Measurements from ENCODE around the gene SMIM1.

The SMIM1 gene

GRCh38 chr1:3821004-3821403 is 48.5 kb downstream of the SMIM1 start:
- no peak overlapping the region for H3K4me3 ChIP-seq (ENCODE audit: low read depth, low read length)
- peak; percentile 45 for DNase-seq (ENCODE audit: low read depth)
- no peak for TF ChIP-seq CTCF (IDR thresholded peaks at IDR 0.05; ENCODE audit: low read depth, low read length, missing control alignments)
- in situ Hi-C loops (cut with HindIII; ENCODE audit: low sequenced_read_pairs) = no loop called here

GRCh38 chr1:3821447-3821846 is 48.9 kb downstream of the SMIM1 start:
- TF ChIP-seq CTCF (IDR thresholded peaks at IDR 0.05; ENCODE audit: low read depth, low read length, missing control alignments) = no peak
- H3K4me3 ChIP-seq (ENCODE audit: low read depth, low read length) = no peak overlapping the region
- in situ Hi-C loops (cut with HindIII; ENCODE audit: low sequenced_read_pairs) = no loop called here
- no peak for DNase-seq (ENCODE audit: low read depth)

- in situ Hi-C loops (cut with HindIII; ENCODE audit: low sequenced_read_pairs) = no loop called here
- no peak for TF ChIP-seq CTCF (IDR thresholded peaks at IDR 0.05; ENCODE audit: low read depth, low read length, missing control alignments)
Measured at GRCh38 chr1:3821908-3822307, 49.4 kb downstream of the SMIM1 start.

GRCh38 chr1:3822421-3822820 is 49.9 kb downstream of the SMIM1 start:
- DNase-seq (ENCODE audit: low read depth) = no peak
- in situ Hi-C loops (cut with HindIII; ENCODE audit: low sequenced_read_pairs) = no loop called here
- no peak for TF ChIP-seq CTCF (IDR thresholded peaks at IDR 0.05; ENCODE audit: low read depth, low read length, missing control alignments)
- no peak overlapping the region for H3K4me3 ChIP-seq (ENCODE audit: low read depth, low read length)

More at GRCh38 chr1:3821908-3822307, 49.4 kb downstream of the SMIM1 start:
- no peak overlapping the region for H3K4me3 ChIP-seq (ENCODE audit: low read depth, low read length)
- DNase-seq (ENCODE audit: low read depth) = no peak

- TF ChIP-seq CTCF (IDR thresholded peaks at IDR 0.05; ENCODE audit: low read depth, low read length, missing control alignments) = no peak
- H3K4me3 ChIP-seq (ENCODE audit: low read depth, low read length) = no peak overlapping the region
- in situ Hi-C loops (cut with HindIII; ENCODE audit: low sequenced_read_pairs) = no loop called here
- DNase-seq (ENCODE audit: low read depth) = no peak
Measured at GRCh38 chr1:3824650-3825049, 52.1 kb downstream of the SMIM1 start.

- TF ChIP-seq CTCF (IDR thresholded peaks at IDR 0.05; ENCODE audit: low read depth, low read length, missing control alignments) = no peak
- in situ Hi-C loops (cut with HindIII; ENCODE audit: low sequenced_read_pairs) = no loop called here
- no peak overlapping the region for H3K4me3 ChIP-seq (ENCODE audit: low read depth, low read length)
- no peak for DNase-seq (ENCODE audit: low read depth)
Measured at GRCh38 chr1:3825356-3825755, 52.8 kb downstream of the SMIM1 start.
